ENCODE results near the gene KATNAL2. TPM values are rescaled to one million over a fixed set of nuclear protein-coding genes. Genes with fewer than 3 reads are reported as not detected.

KATNAL2 gene
- total and polyA plus RNA-seq, 10 of the 15 experiments (the other 5 are each of a cell fraction or from before 2014, with no cell fraction given) = 0.20 to 2.4 (median 1.7) TPM

- TF ChIP-seq FOS (IDR thresholded peaks at IDR 0.05; ENCODE audit: borderline replicate concordance, extremely low read depth, insufficient read length) = no peak
- TF ChIP-seq NFYA (IDR thresholded peaks at IDR 0.05; ENCODE audit: borderline replicate concordance, low read depth, low read length) = no peak
- TF ChIP-seq ATF2 (IDR thresholded peaks at IDR 0.05; ENCODE audit: low read length) = no peak
- TF ChIP-seq ATF3 (IDR thresholded peaks at IDR 0.05; ENCODE audit: borderline replicate concordance, extremely low read depth, low read depth, low read length) = no peak
- no peak for TF ChIP-seq SPI1 (IDR thresholded peaks at IDR 0.05; ENCODE audit: borderline replicate concordance, insufficient read depth, low read depth, low read length)
These were observed 30.5 kb upstream of the KATNAL2 start (continued) for GRCh38 chr18:46886893-46887292.

- ATAC-seq (no peak), FAIRE-seq (no peak), DNase-seq (ENCODE audit: low read depth, low spot score) (no peak)
- Histone ChIP-seq H4K20me1 (ENCODE audit: control insufficient read depth, insufficient read depth) (no peaks in the 10 kb centered on the region), H3K79me2 (ENCODE audit: control insufficient read depth, insufficient read depth, low read length) (peaks cover 15% of the 10 kb centered on the region), H3K9me3 (replicated peaks; ENCODE audit: control insufficient read depth, insufficient read depth, low read length) (peaks cover 13% of the 10 kb centered on the region), H3K4me2 (ENCODE audit: control insufficient read depth, insufficient read depth) (no peak overlapping the region), H3K4me3 (no peak overlapping the region), H3K27me3 (replicated peaks in 1 of 2; ENCODE audit: control insufficient read depth in 2 of 2, insufficient read depth in 2 of 2, low read length in 1 of 2) (no peaks in the 10 kb centered on the region), H3K36me3 (ENCODE audit: control insufficient read depth in 2 of 2, insufficient read depth in 2 of 2, low read length in 1 of 2) (peaks cover 0 to 8% of the 10 kb centered on the region in 2 experiments; a peak in 2 of 4 replicates), H3K9ac (ENCODE audit: control insufficient read depth, insufficient read depth, low read length) (no peak overlapping the region), H3K27ac (ENCODE audit: control insufficient read depth, insufficient read depth) (no peak overlapping the region), H2AFZ (ENCODE audit: control insufficient read depth, low read depth, low read length) (no peak overlapping the region), H3K4me1 (ENCODE audit: control insufficient read depth, insufficient read depth, low read length) (peaks cover 27% of the 10 kb centered on the region)
- POLR2A ChIA-PET = no interaction called here
- intact Hi-C loops (cut with micrococcal nuclease; ENCODE audit: unreplicated experiment) (no loop called here), in situ Hi-C loops (cut with MboI) (no loop called here)
- SMC1A ChIA-PET (ENCODE audit: uncharacterized antibody, unreplicated experiment) = no interaction called here
- WGBS (ENCODE audit: insufficient coverage, insufficient replicate concordance, low lambda C conversion rate, missing lambda C conversion rate) = 62% methylated on average over 1 of the region's 1 CpG
- CTCF ChIA-PET = interaction anchor here (0.7 kb wide), 1 partner anchor 29 kb away, joined by 3 read pairs; no protein-coding TSS in a partner anchor
- TF ChIP-seq NR2C2 (IDR thresholded peaks at IDR 0.05; ENCODE audit: borderline replicate concordance, control insufficient read depth, insufficient read length, low read depth) (no peak), USF2 (IDR thresholded peaks at IDR 0.05; ENCODE audit: borderline replicate concordance, low read depth, low read length) (no peak), ZBTB40 (IDR thresholded peaks at IDR 0.05; ENCODE audit: borderline replicate concordance) (no peak), HDAC2 (IDR thresholded peaks at IDR 0.05) (no peak), CREM (IDR thresholded peaks at IDR 0.05; ENCODE audit: low read depth) (no peak)
- BruUV-seq (replicated peaks) = no TSS peak
- RAD21 ChIA-PET (ENCODE audit: unreplicated experiment) = no interaction called here
These were observed 28.4 kb upstream of the KATNAL2 start for GRCh38 chr18:46888965-46889364.
